A549 (cell line): Measurements from ENCODE around the gene DLX4. TPM values are rescaled to one million over a fixed set of nuclear protein-coding genes. Genes with fewer than 3 reads are reported as not detected.

ENCODE experiments used
- ATAC-seq, 2 experiments: fragments of 200-7000 bp in 1 of 2; fragments of >200 bp in 1 of 2; cut with Nextera tagmentation in 1 of 2; cut with Tn5 transposase in 1 of 2; 3 replicates each; pipeline versions ENCODE4 v1.8.0 to v1.9.1; 2018 to 2020; ENCODE audit warnings: mild to moderate bottlenecking in 1 of 2, moderate library complexity in 1 of 2
- CTCF ChIA-PET: fragments of 300-600 bp; sonication (Branson Sonifier 250); formaldehyde crosslinking; extraction: SDS; loops from one replicate; lab custom pipeline; 2021; ENCODE audit warnings: antibody characterized with exemption, inconsistent platforms; lab: Yijun Ruan, JAX
- POLR2A ChIA-PET: fragments of 350-600 bp; formaldehyde crosslinking; extraction: SDS; loops from one replicate; lab custom pipeline; 2021; ENCODE audit warnings: antibody characterized with exemption, inconsistent platforms; lab: Yijun Ruan, JAX
- DNase-seq, 2 experiments: peaks; one replicate each; pipeline versions ENCODE4 v3.0.0 to v3.0.0-alpha.2; 2011 to 2016; ENCODE audit warnings: low read depth in 1 of 2, low spot score in 1 of 2
- FAIRE-seq: peaks from 2 replicates; lab custom pipeline; 2011; peaks lifted over from hg19 to GRCh38; lab: Jason Lieb, UNC
- H3K27ac ChIP-seq, 2 experiments: fragments of >200 bp; sonication (Bioruptor Twin); formaldehyde crosslinking; 3 replicates each; pipeline ENCODE4 v1.5.1; 2016 to 2017
- H3K4me1 ChIP-seq: fragments of >200 bp; sonication (Bioruptor Twin); formaldehyde crosslinking; 3 replicates; pipeline ENCODE4 v1.6.1; 2016
- H3K4me2 ChIP-seq: fragments of >200 bp; sonication (Bioruptor Twin); formaldehyde crosslinking; 3 replicates; pipeline ENCODE4 v1.6.1; 2016
- H3K4me3 ChIP-seq: fragments of >200 bp; sonication (Bioruptor Twin); formaldehyde crosslinking; 3 replicates; pipeline ENCODE4 v1.5.1; 2016
- H3K9me3 ChIP-seq: fragments of >200 bp; sonication (Bioruptor Twin); formaldehyde crosslinking; 3 replicates; pipeline ENCODE4 v1.6.1; 2016
- ATOH8 ChIP-seq: fragments of 250-450 bp; sonication (Bioruptor Pico); IDR thresholded peaks from 2 replicates; pipeline ENCODE4 v1.5.0; 2020; ENCODE audit warnings: low read depth, mild to moderate bottlenecking, moderate library complexity
- BHLHE40 ChIP-seq: IDR thresholded peaks from 2 replicates; pipeline ENCODE4 v1.6.1; 2012; ENCODE audit warnings: low read depth, low read length, inconsistent platforms
- CEBPB ChIP-seq, 2 experiments: fragments of >200 bp in 1 of 2; sonication (Bioruptor Twin) in 1 of 2; formaldehyde crosslinking in 1 of 2; IDR thresholded peaks; 2 replicates each; pipeline ENCODE4 v1.6.1; 2012 to 2016
- CTCF ChIP-seq: fragments of >200 bp; sonication (Bioruptor Twin); formaldehyde crosslinking; IDR thresholded peaks from 3 replicates; pipeline ENCODE4 v1.5.1; 2016
- EHMT2 ChIP-seq: fragments of 200-600 bp; sonication (generic); IDR thresholded peaks from 2 replicates; pipeline ENCODE4 v1.6.1; 2016; ENCODE audit warnings: antibody characterized with exemption, low read depth, mild to moderate bottlenecking, moderate library complexity
- FOSB ChIP-seq: fragments of 250-450 bp; sonication (Bioruptor Pico); IDR thresholded peaks from 2 replicates; pipeline ENCODE4 v1.5.0; 2020; ENCODE audit warnings: mild to moderate bottlenecking, moderate library complexity
- FOXS1 ChIP-seq: fragments of 250-450 bp; sonication (Bioruptor Pico); IDR thresholded peaks from 2 replicates; pipeline ENCODE4 v1.5.0; 2020; ENCODE audit warnings: mild to moderate bottlenecking, moderate library complexity
- GATA3 ChIP-seq: IDR thresholded peaks from 2 replicates; pipeline ENCODE4 v1.6.1; 2012; ENCODE audit warnings: borderline replicate concordance
- HDAC2 ChIP-seq: fragments of 200-600 bp; sonication (generic); IDR thresholded peaks from 2 replicates; pipeline ENCODE4 v1.6.1; 2016
- HES2 ChIP-seq: fragments of >200 bp; sonication (Bioruptor Twin); formaldehyde crosslinking; IDR thresholded peaks from 2 replicates; pipeline ENCODE4 v1.6.1; 2016
- KDM5A ChIP-seq: fragments of 200-600 bp; sonication (generic); IDR thresholded peaks from 2 replicates; pipeline ENCODE4 v1.6.1; 2016; ENCODE audit warnings: antibody characterized with exemption, mild to moderate bottlenecking
- MAZ ChIP-seq: fragments of 150-350 bp; IDR thresholded peaks from 2 replicates; pipeline ENCODE4 v1.6.1; 2014; ENCODE audit warnings: antibody characterized with exemption, low read depth, low read length, borderline replicate concordance
- POLR2A ChIP-seq: IDR thresholded peaks from 2 replicates; pipeline ENCODE4 v1.6.1; 2012; ENCODE audit warnings: mild to moderate bottlenecking, low read length
- RAD21 ChIP-seq, 2 experiments: fragments of >200 bp in 1 of 2; sonication (Bioruptor Twin) in 1 of 2; formaldehyde crosslinking in 1 of 2; IDR thresholded peaks in 1 of 2; conservative IDR thresholded peaks in 1 of 2; 2 replicates in 1 of 2; 3 replicates in 1 of 2; pipeline ENCODE4 v1.6.1; 2012 to 2018; ENCODE audit warnings: inconsistent platforms in 1 of 2
- SMC3 ChIP-seq: fragments of >200 bp; sonication (Bioruptor Twin); formaldehyde crosslinking; IDR thresholded peaks from 3 replicates; pipeline ENCODE4 v1.6.1; 2018; ENCODE audit warnings: inconsistent platforms
- ZSCAN20 ChIP-seq: fragments of 250-450 bp; sonication (Bioruptor Pico); IDR thresholded peaks from 2 replicates; pipeline ENCODE4 v1.8.0; 2022; ENCODE audit warnings: mild to moderate bottlenecking, moderate library complexity
- WGBS: methylation state at CpG from one replicate; pipeline ENCODE4 v1.1.6; 2017; ENCODE audit errors: missing lambda C conversion rate; 5-methylcytosine and 5-hydroxymethylcytosine counted together
- polyA plus RNA-seq, 4 experiments: library from polyadenylated mRNA; depleted of rRNA in 3 of 4; stranded (reverse); fragments of >200 nt; fragmentation: RNase III in 1 of 4; extraction: RNeasy Plus Mini Kit Qiagen cat#74134 plus additional on column Dnase treatment in 1 of 4; gene quantifications; 2 replicates in 3 of 4; 3 replicates in 1 of 4; pipeline ENCODE4 v1.2.3, GENCODE V29; 2011 to 2017
- TF ChIP-seq, protein P1 (sequence below): IDR thresholded peaks from 2 replicates; pipeline ENCODE4 v1.6.1; 2012
- TF ChIP-seq, protein P2 (sequence below): IDR thresholded peaks from 2 replicates; pipeline ENCODE4 v1.6.1; 2012

Gene DLX4
- polyA plus RNA-seq, 2 of the 4 experiments (the other 2 are of a cell fraction) = 2.9 to 4.1 TPM

- Histone ChIP-seq H3K4me2 (peak overlapping the region; percentile 98), H3K9me3 (no peaks in the 10 kb centered on the region), H3K27ac (peak overlapping the region in 1 of 2 experiments; percentile 90; a peak in 2 of 6 replicates), H3K4me1 (peaks cover 29% of the 10 kb centered on the region)
- FAIRE-seq (no peak), ATAC-seq (no peak; a peak in 1 of 6 replicates)
- CTCF ChIA-PET = interaction anchor here (0.6 to 82.2 kb wide), 66 partner anchors 9 to 561 kb away, joined by 3 to 2613 read pairs (median 8); partner anchors contain the start of genes DLX4, ITGA3, NXPH3 and PDK2
- TF ChIP-seq, protein P1, sequence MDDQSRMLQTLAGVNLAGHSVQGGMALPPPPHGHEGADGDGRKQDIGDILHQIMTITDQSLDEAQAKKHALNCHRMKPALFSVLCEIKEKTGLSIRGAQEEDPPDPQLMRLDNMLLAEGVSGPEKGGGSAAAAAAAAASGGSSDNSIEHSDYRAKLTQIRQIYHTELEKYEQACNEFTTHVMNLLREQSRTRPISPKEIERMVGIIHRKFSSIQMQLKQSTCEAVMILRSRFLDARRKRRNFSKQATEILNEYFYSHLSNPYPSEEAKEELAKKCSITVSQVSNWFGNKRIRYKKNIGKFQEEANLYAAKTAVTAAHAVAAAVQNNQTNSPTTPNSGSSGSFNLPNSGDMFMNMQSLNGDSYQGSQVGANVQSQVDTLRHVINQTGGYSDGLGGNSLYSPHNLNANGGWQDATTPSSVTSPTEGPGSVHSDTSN = no peak
- TF ChIP-seq HDAC2 (no peak), FOXS1 (CRISPR knock-in tag) (no peak), EHMT2 (no peak), CEBPB (IDR thresholded peaks at IDR 0.05) (no peak), POLR2A (no peak), ATOH8 (no peak), HES2 (no peak), FOSB (no peak)
- TF ChIP-seq, protein P2, sequence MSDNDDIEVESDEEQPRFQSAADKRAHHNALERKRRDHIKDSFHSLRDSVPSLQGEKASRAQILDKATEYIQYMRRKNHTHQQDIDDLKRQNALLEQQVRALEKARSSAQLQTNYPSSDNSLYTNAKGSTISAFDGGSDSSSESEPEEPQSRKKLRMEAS = no peak
- TF ChIP-seq, all 56 proteins: peak for 0
- WGBS = 46% methylated on average over 7 of the region's 7 CpGs
- peak overlapping the region; percentile 62; the same call in 2 of the 3 replicates for H3K4me3 ChIP-seq
- POLR2A ChIA-PET = interaction anchor here (1.0 to 1.4 kb wide), 3 partner anchors 28 to 115 kb away, joined by 3 to 6 read pairs (median 5); partner anchors contain the start of gene DLX4
- no peak for DNase-seq
Measured at GRCh38 chr17:49996121-49996494, 27.1 kb downstream of the DLX4 start.

- peak; percentile 51 to 64 for ATAC-seq
- Histone ChIP-seq H3K4me2 (peak overlapping the region; percentile 98), H3K9me3 (no peaks in the 10 kb centered on the region), H3K4me1 (peaks cover 29% of the 10 kb centered on the region), H3K27ac (peak overlapping the region; percentile 81 to 90), H3K4me3 (peak overlapping the region; percentile 62)
- DNase-seq = peak; percentile 44 to 81
- ChIA-PET POLR2A (interaction anchor here (1.0 to 2.1 kb wide), 5 partner anchors 28 to 289 kb away, joined by 3 to 8 read pairs (median 5); partner anchors contain the start of genes DLX4 and SLC35B1), CTCF (interaction anchor here (0.6 to 82.2 kb wide), 83 partner anchors 9 to 562 kb away, joined by 3 to 2613 read pairs (median 6); partner anchors contain the start of genes DLX4, FAM117A, ITGA3 and NXPH3)
- TF ChIP-seq BHLHE40 = no peak
- TF ChIP-seq RAD21 (conservative IDR thresholded peaks at IDR 0.05 in 1 of 2, IDR thresholded peaks at IDR 0.05 in 1 of 2) = peak; percentile 98 to 100
- no peak for TF ChIP-seq ZSCAN20 (CRISPR knock-in tag)
- TF ChIP-seq KDM5A = peak; percentile 71
- TF ChIP-seq, protein P2 = 0 out of 2 replicates have a peak, but pooled peaks have one; percentile 42
- TF ChIP-seq CTCF = peak; percentile 99
- no peak for TF ChIP-seq GATA3
- TF ChIP-seq MAZ = 0 out of 2 replicates have a peak, but pooled peaks have one; percentile 32
- TF ChIP-seq SMC3 = peak; percentile 100
- FAIRE-seq = no peak
- WGBS = 1% methylated on average over 35 of the region's 58 CpGs
Measured at GRCh38 chr17:49996495-49997300, 27.7 kb downstream of the DLX4 start.
